Endodermal cell (in vitro differentiated cells): ENCODE measurements around the gene NFIX. TPM values are rescaled to one million over a fixed set of nuclear protein-coding genes. Genes with fewer than 3 reads are reported as not detected.

Experiments used
- DNase-seq: peaks from one replicate; pipeline ENCODE4 v3.0.0-alpha.2; 2017
- H3K27ac ChIP-seq: 2 replicates; pipeline ENCODE4 v1.5.1; 2013; ENCODE audit warnings: mild to moderate bottlenecking, low read depth, low read length, moderate library complexity
- H3K27me3 ChIP-seq: 2 replicates; pipeline ENCODE4 v1.6.1; 2013; ENCODE audit warnings: mild to moderate bottlenecking, low read length, moderate library complexity; ENCODE audit not compliant: insufficient read depth, control insufficient read depth, poor library complexity, severe bottlenecking
- H3K36me3 ChIP-seq: 2 replicates; pipeline ENCODE4 v1.7.0; 2013; ENCODE audit warnings: mild to moderate bottlenecking, low read length, moderate library complexity; ENCODE audit not compliant: control insufficient read depth, insufficient read depth
- H3K4me1 ChIP-seq: one replicate; pipeline ENCODE4 v1.7.0; 2013; ENCODE audit warnings: low read length; ENCODE audit not compliant: control insufficient read depth, insufficient read depth
- H3K4me3 ChIP-seq: 2 replicates; pipeline ENCODE4 v1.5.1; 2013; ENCODE audit warnings: mild to moderate bottlenecking, low read length, moderate library complexity
- H3K9ac ChIP-seq: 2 replicates; pipeline ENCODE4 v1.6.1; 2013; ENCODE audit warnings: mild to moderate bottlenecking, low read length, moderate library complexity; ENCODE audit not compliant: poor library complexity, severe bottlenecking; ENCODE audit errors: extremely low read depth
- H3K9me3 ChIP-seq: 2 replicates; pipeline ENCODE4 v1.6.1; 2013; ENCODE audit warnings: mild to moderate bottlenecking, low read length, moderate library complexity; ENCODE audit not compliant: control insufficient read depth
- H3K27ac Mint-ChIP-seq: 2 replicates; pipeline ENCODE4 v1.8.0; 2020; ENCODE audit warnings: mixed read lengths
- H3K27me3 Mint-ChIP-seq: 2 replicates; pipeline ENCODE4 v1.8.0; 2021; ENCODE audit warnings: mild to moderate bottlenecking, mixed read lengths; ENCODE audit not compliant: insufficient read depth
- H3K36me3 Mint-ChIP-seq: 2 replicates; pipeline ENCODE4 v1.8.0; 2020; ENCODE audit warnings: low read depth, mixed read lengths
- H3K4me1 Mint-ChIP-seq: 2 replicates; pipeline ENCODE4 v1.8.0; 2020; ENCODE audit warnings: mixed read lengths
- H3K4me3 Mint-ChIP-seq: 2 replicates; pipeline ENCODE4 v1.8.0; 2020; ENCODE audit warnings: mild to moderate bottlenecking, moderate library complexity, mixed read lengths
- H3K9me3 Mint-ChIP-seq: 2 replicates; pipeline ENCODE4 v1.8.0; 2020; ENCODE audit warnings: mild to moderate bottlenecking, mixed read lengths
- WGBS, 2 experiments: methylation state at CpG; one replicate each; pipeline versions ENCODE4 v1.1.5 to v1.1.7; 2013; ENCODE audit warnings: missing lambda C conversion rate in 2 of 2, mixed read lengths in 1 of 2; ENCODE audit not compliant: insufficient coverage in 1 of 2, insufficient read length in 1 of 2; 5-methylcytosine and 5-hydroxymethylcytosine counted together
- total RNA-seq, 2 donors: library from RNA; stranded (reverse); fragmentation: NEBNext Ultra II Directional in 1 of 2; extraction: Animal tissue kit (Norgen Biotek cat#: 25700) in 1 of 2; gene quantifications; 2 replicates in 1 of 2; 3 replicates in 1 of 2; pipeline ENCODE4 v1.2.1, GENCODE V29; 2021
- TF ChIP-seq, protein P1 (sequence below): fragments of 200-600 bp; sonication (generic); conservative IDR thresholded peaks from 2 replicates; pipeline ENCODE4 v1.5.0; 2021; ENCODE audit warnings: antibody characterized with exemption, mild to moderate bottlenecking

The NFIX gene
- total RNA-seq, 2 donors from 2014 or later, result 0.22 to 0.40 TPM

DNA sequence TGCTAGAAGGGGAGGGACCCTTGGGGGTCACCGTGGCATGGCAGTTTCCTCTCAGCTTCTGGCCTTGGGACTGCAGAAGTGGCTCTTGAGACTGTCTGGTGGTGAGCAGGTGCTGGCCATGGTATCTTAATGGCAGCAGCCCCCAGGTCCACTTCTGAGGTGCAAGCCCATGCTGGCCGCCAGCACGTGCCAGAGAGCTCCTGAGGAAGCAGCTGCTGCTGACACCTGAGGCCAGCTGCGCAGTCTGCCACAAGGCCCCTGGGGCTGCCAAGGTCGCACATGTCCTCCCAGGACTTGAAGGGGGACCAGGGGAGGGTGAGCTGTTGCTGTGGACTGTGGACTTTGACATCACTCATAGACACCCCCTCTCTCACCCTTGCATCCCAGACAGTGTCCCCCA is 48.0 kb downstream of the NFIX start:
- Histone ChIP-seq H3K27me3 (peaks cover 73% of the 10 kb centered on the region), H3K9ac (no peak overlapping the region)

DNA sequence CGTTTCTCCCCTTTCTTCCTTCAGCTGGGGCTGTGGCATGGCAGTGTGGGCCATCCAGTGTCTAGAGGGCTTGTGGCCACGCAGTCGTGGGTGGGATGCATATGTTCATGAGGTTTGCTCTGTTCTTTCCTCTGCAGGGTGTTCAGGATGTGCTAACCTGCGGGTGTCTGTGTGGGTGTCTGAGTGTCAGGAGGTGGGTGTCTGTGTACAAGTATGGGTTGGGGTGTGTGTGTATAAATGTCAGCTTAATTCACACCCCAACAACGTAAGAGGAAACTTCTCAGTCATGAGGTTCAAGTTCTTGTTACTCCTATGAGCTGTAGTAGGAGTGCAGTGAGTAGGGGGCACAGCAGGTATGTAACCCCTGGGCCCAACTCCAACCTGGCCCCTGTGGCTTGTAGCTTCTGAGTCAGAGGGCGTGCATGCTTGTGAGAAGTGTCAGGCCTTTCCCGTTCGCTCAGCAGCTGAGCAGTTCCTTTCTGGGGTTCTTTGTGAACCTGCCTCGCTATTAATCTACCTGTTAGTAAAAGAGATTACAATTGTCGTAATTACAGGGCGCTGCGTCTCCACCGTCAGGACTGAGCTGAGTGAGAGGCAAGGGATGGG is 49.1 kb downstream of the NFIX start:
- H3K27me3 ChIP-seq, result peaks cover 74% of the 10 kb centered on the region
- H3K4me1 ChIP-seq, result no peaks in the 10 kb centered on the region
- Mint-ChIP-seq H3K27me3 (peaks cover 77% of the 10 kb centered on the region), H3K36me3 (no peaks in the 10 kb centered on the region), H3K9me3 (no peaks in the 10 kb centered on the region), H3K4me1 (no peaks in the 10 kb centered on the region), H3K27ac (no peak overlapping the region), H3K4me3 (no peak overlapping the region)
- no peak overlapping the region for H3K27ac ChIP-seq
- no peak for DNase-seq
- H3K9me3 ChIP-seq, result no peaks in the 10 kb centered on the region
- TF ChIP-seq, protein P1, sequence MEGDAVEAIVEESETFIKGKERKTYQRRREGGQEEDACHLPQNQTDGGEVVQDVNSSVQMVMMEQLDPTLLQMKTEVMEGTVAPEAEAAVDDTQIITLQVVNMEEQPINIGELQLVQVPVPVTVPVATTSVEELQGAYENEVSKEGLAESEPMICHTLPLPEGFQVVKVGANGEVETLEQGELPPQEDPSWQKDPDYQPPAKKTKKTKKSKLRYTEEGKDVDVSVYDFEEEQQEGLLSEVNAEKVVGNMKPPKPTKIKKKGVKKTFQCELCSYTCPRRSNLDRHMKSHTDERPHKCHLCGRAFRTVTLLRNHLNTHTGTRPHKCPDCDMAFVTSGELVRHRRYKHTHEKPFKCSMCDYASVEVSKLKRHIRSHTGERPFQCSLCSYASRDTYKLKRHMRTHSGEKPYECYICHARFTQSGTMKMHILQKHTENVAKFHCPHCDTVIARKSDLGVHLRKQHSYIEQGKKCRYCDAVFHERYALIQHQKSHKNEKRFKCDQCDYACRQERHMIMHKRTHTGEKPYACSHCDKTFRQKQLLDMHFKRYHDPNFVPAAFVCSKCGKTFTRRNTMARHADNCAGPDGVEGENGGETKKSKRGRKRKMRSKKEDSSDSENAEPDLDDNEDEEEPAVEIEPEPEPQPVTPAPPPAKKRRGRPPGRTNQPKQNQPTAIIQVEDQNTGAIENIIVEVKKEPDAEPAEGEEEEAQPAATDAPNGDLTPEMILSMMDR, result no peak
- H3K36me3 ChIP-seq, result no peaks in the 10 kb centered on the region
- no peak overlapping the region for H3K4me3 ChIP-seq
- WGBS, 2 experiments, result 76 to 89% methylated on average over 9 to 13 of the region's 13 CpGs
- no peak overlapping the region for H3K9ac ChIP-seq

More for the DNA sequence above, 48.0 kb downstream of the NFIX start:
- TF ChIP-seq, protein P1, result no peak
- H3K9me3 Mint-ChIP-seq, result no peaks in the 10 kb centered on the region
- no peaks in the 10 kb centered on the region for H3K4me1 ChIP-seq
- no peak overlapping the region for H3K4me3 Mint-ChIP-seq
- 70 to 73% methylated on average over 3 to 4 of the region's 5 CpGs for WGBS, 2 experiments
- no peaks in the 10 kb centered on the region for H3K36me3 Mint-ChIP-seq
- H3K27ac ChIP-seq, result no peak overlapping the region
- H3K36me3 ChIP-seq, result no peaks in the 10 kb centered on the region
- no peaks in the 10 kb centered on the region for H3K9me3 ChIP-seq
- H3K4me1 Mint-ChIP-seq, result no peaks in the 10 kb centered on the region
- H3K27ac Mint-ChIP-seq, result no peak overlapping the region
- DNase-seq, result no peak
- peaks cover 80% of the 10 kb centered on the region for H3K27me3 Mint-ChIP-seq
- H3K4me3 ChIP-seq, result no peak overlapping the region

DNA sequence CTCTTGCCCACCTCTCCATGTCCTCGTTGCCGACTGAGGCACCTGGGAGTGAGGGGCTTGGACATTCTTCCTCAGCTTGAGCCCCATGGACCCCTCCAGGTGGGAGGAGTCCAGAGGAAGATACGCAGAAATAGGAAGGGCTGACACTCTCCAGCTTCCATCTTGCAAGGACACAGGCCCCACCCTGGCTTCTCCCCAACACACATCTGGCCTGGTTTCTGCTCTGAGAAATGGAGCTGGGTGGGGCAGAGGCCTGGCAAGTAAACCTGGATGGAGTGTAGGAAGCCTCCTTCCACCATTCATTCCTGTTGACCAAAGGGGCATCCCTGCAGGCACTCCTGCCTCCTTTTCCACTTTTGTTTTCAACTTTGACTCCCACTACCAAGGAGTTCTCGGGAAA is 50.5 kb downstream of the NFIX start:
- WGBS, 2 experiments, result 81 to 92% methylated on average over 2 to 4 of the region's 4 CpGs
- H3K27ac Mint-ChIP-seq, result no peak overlapping the region
- no peaks in the 10 kb centered on the region for H3K36me3 ChIP-seq
- peaks cover 74% of the 10 kb centered on the region for H3K27me3 ChIP-seq
- TF ChIP-seq, protein P1, result no peak
- DNase-seq, result no peak
- H3K36me3 Mint-ChIP-seq, result no peaks in the 10 kb centered on the region
- H3K4me1 Mint-ChIP-seq, result peaks cover under 1% of the 10 kb centered on the region
- H3K4me1 ChIP-seq, result peaks cover 6% of the 10 kb centered on the region
- no peaks in the 10 kb centered on the region for H3K9me3 Mint-ChIP-seq
- no peak overlapping the region for H3K4me3 ChIP-seq
- H3K9me3 ChIP-seq, result no peaks in the 10 kb centered on the region
- H3K27me3 Mint-ChIP-seq, result peaks cover 77% of the 10 kb centered on the region
- H3K4me3 Mint-ChIP-seq, result no peak overlapping the region
- no peak overlapping the region for H3K27ac ChIP-seq
- no peak overlapping the region for H3K9ac ChIP-seq
